Activated naive CD4-positive, alpha-beta T cell treated with anti-CD3 and anti-CD28 coated beads for 36 hours (primary cell): ENCODE data around the gene PRCC. TPM values are rescaled to one million over a fixed set of nuclear protein-coding genes. Genes with fewer than 3 reads are reported as not detected.

Experiments used
- CTCF ChIA-PET: fragments of 350-600 bp; sonication (Branson Sonifier 250); formaldehyde crosslinking; loops from one replicate; lab custom pipeline; 2021; ENCODE audit warnings: antibody characterized with exemption; lab: Charles Lee
- DNase-seq: peaks from one replicate; pipeline ENCODE4 v3.0.0-alpha.2; 2020
- H3K27ac Mint-ChIP-seq: one replicate; pipeline ENCODE4 v1.8.0; 2021; ENCODE audit warnings: mild to moderate bottlenecking, mixed read lengths
- H3K27me3 Mint-ChIP-seq: one replicate; pipeline ENCODE4 v1.8.0; 2021; ENCODE audit warnings: low read depth, mixed read lengths
- H3K36me3 Mint-ChIP-seq: one replicate; pipeline ENCODE4 v1.8.0; 2021; ENCODE audit warnings: low read depth, mixed read lengths
- H3K4me1 Mint-ChIP-seq: one replicate; pipeline ENCODE4 v1.8.0; 2021; ENCODE audit warnings: low read depth, mixed read lengths
- H3K4me3 Mint-ChIP-seq: one replicate; pipeline ENCODE4 v1.8.0; 2021; ENCODE audit warnings: mild to moderate bottlenecking, moderate library complexity, mixed read lengths
- H3K9me3 Mint-ChIP-seq: one replicate; pipeline ENCODE4 v1.8.0; 2021; ENCODE audit warnings: mixed read lengths
- intact Hi-C: fragments of 100-400 bp; cut with micrococcal nuclease; formaldehyde crosslinking; loops from one replicate; pipeline ENCODE4 v1.15.1; 2023
- total RNA-seq, 2 experiments: library from RNA; stranded (reverse); gene quantifications; one replicate each; pipeline ENCODE4 v1.2.3, GENCODE V29; 2021

Gene PRCC
- total RNA-seq, 2 experiments from 2014 or later, result 55.2 to 55.8 TPM

- Mint-ChIP-seq H3K27ac (peak overlapping the region; percentile 72), H3K4me1 (peaks cover 34% of the 10 kb centered on the region), H3K27me3 (no peaks in the 10 kb centered on the region), H3K36me3 (peaks cover 45% of the 10 kb centered on the region), H3K4me3 (no peak overlapping the region), H3K9me3 (no peaks in the 10 kb centered on the region)
- no peak for DNase-seq
- intact Hi-C loops, result no loop called here
- CTCF ChIA-PET, result interaction anchor here (1.0 to 1.2 kb wide), 2 partner anchors 9 to 12 kb away, joined by 4 to 5 read pairs; partner anchors contain the start of genes ISG20L2 and METTL25B
Observed at GRCh38 chr1:156738407-156738806, 28.9 kb upstream of the PRCC start.

GRCh38 chr1:156738916-156739315 lies 28.4 kb upstream of the PRCC start:
- Mint-ChIP-seq H3K4me1 (peaks cover 34% of the 10 kb centered on the region), H3K36me3 (peaks cover 47% of the 10 kb centered on the region), H3K27ac (peak overlapping the region; percentile 72), H3K4me3 (no peak overlapping the region), H3K9me3 (no peaks in the 10 kb centered on the region), H3K27me3 (no peaks in the 10 kb centered on the region)
- intact Hi-C loops, result no loop called here
- no peak for DNase-seq
- CTCF ChIA-PET, result interaction anchor here (1.0 to 1.2 kb wide), 2 partner anchors 10 to 13 kb away, joined by 4 to 5 read pairs; partner anchors contain the start of genes ISG20L2 and METTL25B

GRCh38 chr1:156740237-156740740 lies 27.0 kb upstream of the PRCC start:
- Mint-ChIP-seq H3K4me1 (peaks cover 34% of the 10 kb centered on the region), H3K27me3 (no peaks in the 10 kb centered on the region), H3K27ac (peak overlapping the region; percentile 98), H3K36me3 (peaks cover 52% of the 10 kb centered on the region), H3K4me3 (peak overlapping the region; percentile 98), H3K9me3 (no peaks in the 10 kb centered on the region)
- no peak for DNase-seq
- intact Hi-C loops, result loop anchor here (10.0 kb wide), 1 partner anchor 235 kb away; the partner anchor contains the start of gene MEF2D
- CTCF ChIA-PET, result interaction anchor here (0.6 to 2.6 kb wide), 5 partner anchors 14 to 132 kb away, joined by 3 to 15 read pairs (median 3); no protein-coding TSS in a partner anchor

GRCh38 chr1:156740741-156741480 lies 26.4 kb upstream of the PRCC start, which contains the start of gene MRPL24:
MRPL24 (minus strand) TSS chr1:156741088; CDS start chr1:156738704, 2,384 bp downstream.
- Mint-ChIP-seq H3K4me1 (peaks cover 39% of the 10 kb centered on the region), H3K36me3 (peaks cover 58% of the 10 kb centered on the region), H3K4me3 (peak within 1 kb of the TSS; percentile 98), H3K27ac (peak within 1 kb of the TSS; percentile 98), H3K27me3 (no peaks in the 10 kb centered on the region), H3K9me3 (no peaks in the 10 kb centered on the region)
- CTCF ChIA-PET, result interaction anchor here (0.6 to 2.6 kb wide), 9 partner anchors 10 to 132 kb away, joined by 3 to 15 read pairs (median 3); partner anchors contain the start of genes HDGF, ISG20L2, METTL25B and PRCC
- intact Hi-C loops, result loop anchor here (1.0 to 10.0 kb wide), 5 partner anchors 10 to 236 kb away; partner anchors contain the start of genes HDGF, ISG20L2, MEF2D and METTL25B
- peak; percentile 99 for DNase-seq

GRCh38 chr1:156741481-156741983 lies 25.8 kb upstream of the PRCC start:
- peak overlapping the region; percentile 98 for H3K27ac Mint-ChIP-seq
- peak overlapping the region; percentile 98 for H3K4me3 Mint-ChIP-seq
- H3K27me3 Mint-ChIP-seq, result no peaks in the 10 kb centered on the region
- intact Hi-C loops, result loop anchor here (1.0 to 10.0 kb wide), 5 partner anchors 10 to 237 kb away; partner anchors contain the start of genes HDGF, ISG20L2, MEF2D and METTL25B
- H3K36me3 Mint-ChIP-seq, result peaks cover 59% of the 10 kb centered on the region
- DNase-seq, result peak; percentile 19
- CTCF ChIA-PET, result interaction anchor here (0.8 to 2.6 kb wide), 7 partner anchors 11 to 118 kb away, joined by 3 to 15 read pairs (median 3); partner anchors contain the start of genes HDGF, ISG20L2, METTL25B and PRCC
- peaks cover 45% of the 10 kb centered on the region for H3K4me1 Mint-ChIP-seq
- H3K9me3 Mint-ChIP-seq, result no peaks in the 10 kb centered on the region

GRCh38 chr1:156742017-156742416 lies 25.3 kb upstream of the PRCC start:
- Mint-ChIP-seq H3K27ac (peak overlapping the region; percentile 98), H3K9me3 (no peaks in the 10 kb centered on the region), H3K36me3 (peaks cover 58% of the 10 kb centered on the region), H3K4me1 (peaks cover 47% of the 10 kb centered on the region), H3K4me3 (peak overlapping the region; percentile 98), H3K27me3 (no peaks in the 10 kb centered on the region)
- DNase-seq, result no peak
- CTCF ChIA-PET, result interaction anchor here (1.2 to 2.6 kb wide), 3 partner anchors 13 to 25 kb away, joined by 3 to 15 read pairs (median 7); partner anchors contain the start of genes ISG20L2, METTL25B and PRCC
- intact Hi-C loops, result loop anchor here (10.0 kb wide), 1 partner anchor 237 kb away; the partner anchor contains the start of gene MEF2D

- H3K27ac Mint-ChIP-seq, result peak overlapping the region; percentile 98
- H3K36me3 Mint-ChIP-seq, result peaks cover 56% of the 10 kb centered on the region
- CTCF ChIA-PET, result interaction anchor here (0.6 kb wide), 2 partner anchors 15 to 29 kb away, joined by 3 read pairs; no protein-coding TSS in a partner anchor
- no peak overlapping the region for H3K4me3 Mint-ChIP-seq
- H3K27me3 Mint-ChIP-seq, result no peaks in the 10 kb centered on the region
- intact Hi-C loops, result loop anchor here (10.0 kb wide), 1 partner anchor 238 kb away; the partner anchor contains the start of gene MEF2D
- peaks cover 54% of the 10 kb centered on the region for H3K4me1 Mint-ChIP-seq
- no peaks in the 10 kb centered on the region for H3K9me3 Mint-ChIP-seq
- DNase-seq, result no peak
Observed at GRCh38 chr1:156742801-156743200, 24.5 kb upstream of the PRCC start.

GRCh38 chr1:156743367-156744302 lies 23.7 kb upstream of the PRCC start:
- no peaks in the 10 kb centered on the region for H3K27me3 Mint-ChIP-seq
- H3K36me3 Mint-ChIP-seq, result peaks cover 58% of the 10 kb centered on the region
- no peaks in the 10 kb centered on the region for H3K9me3 Mint-ChIP-seq
- peak overlapping the region; percentile 72 for H3K27ac Mint-ChIP-seq
- CTCF ChIA-PET, result interaction anchor here (0.6 to 1.2 kb wide), 3 partner anchors 13 to 30 kb away, joined by 3 to 4 read pairs (median 3); no protein-coding TSS in a partner anchor
- H3K4me1 Mint-ChIP-seq, result peaks cover 56% of the 10 kb centered on the region
- DNase-seq, result no peak
- intact Hi-C loops, result loop anchor here (10.0 kb wide), 1 partner anchor 239 kb away; the partner anchor contains the start of gene MEF2D
- H3K4me3 Mint-ChIP-seq, result no peak overlapping the region

GRCh38 chr1:156744344-156744743 lies 23.0 kb upstream of the PRCC start:
- no peak overlapping the region for H3K4me3 Mint-ChIP-seq
- H3K9me3 Mint-ChIP-seq, result no peaks in the 10 kb centered on the region
- H3K4me1 Mint-ChIP-seq, result peaks cover 56% of the 10 kb centered on the region
- peak overlapping the region; percentile 8 for H3K27ac Mint-ChIP-seq
- CTCF ChIA-PET, result interaction anchor here (1.0 to 1.2 kb wide), 2 partner anchors 12 to 18 kb away, joined by 3 to 4 read pairs; no protein-coding TSS in a partner anchor
- H3K36me3 Mint-ChIP-seq, result peaks cover 60% of the 10 kb centered on the region
- no peak for DNase-seq
- intact Hi-C loops, result loop anchor here (10.0 kb wide), 1 partner anchor 240 kb away; the partner anchor contains the start of gene MEF2D
- no peaks in the 10 kb centered on the region for H3K27me3 Mint-ChIP-seq

- peaks cover 53% of the 10 kb centered on the region for H3K4me1 Mint-ChIP-seq
- peaks cover 64% of the 10 kb centered on the region for H3K36me3 Mint-ChIP-seq
- no peaks in the 10 kb centered on the region for H3K27me3 Mint-ChIP-seq
- peak overlapping the region; percentile 32 for H3K27ac Mint-ChIP-seq
- intact Hi-C loops, result loop anchor here (10.0 kb wide), 1 partner anchor 240 kb away; the partner anchor contains the start of gene MEF2D
- DNase-seq, result no peak
- no peak overlapping the region for H3K4me3 Mint-ChIP-seq
- no peaks in the 10 kb centered on the region for H3K9me3 Mint-ChIP-seq
- CTCF ChIA-PET, result interaction anchor here (1.1 kb wide), 1 partner anchor 19 kb away, joined by 3 read pairs; no protein-coding TSS in a partner anchor
Observed at GRCh38 chr1:156744786-156745419, 22.4 kb upstream of the PRCC start.
